Brain microvascular endothelial cell (primary cell): ENCODE results near the gene FAM210A.
"Not testable (repeated sequence)": the region's sequence is repeated elsewhere in the genome, so short reads cannot be mapped to it uniquely, and the experiment has no call there.

Source experiments
- DNase-seq: peaks from one replicate; pipeline ENCODE4 v3.0.0-alpha.2; 2020
- H3K27ac ChIP-seq: fragments of 250-450 bp; sonication (Bioruptor Pico); 2 replicates; pipeline ENCODE4 v1.5.1; 2020; ENCODE audit warnings: mild to moderate bottlenecking, moderate library complexity
- H3K27me3 ChIP-seq: fragments of 250-450 bp; sonication (Bioruptor Pico); replicated peaks from 2 replicates; pipeline ENCODE4 v1.5.1; 2020; ENCODE audit warnings: mild to moderate bottlenecking
- H3K36me3 ChIP-seq: fragments of 250-450 bp; sonication (Bioruptor Pico); replicated peaks from 2 replicates; pipeline ENCODE4 v1.5.1; 2020; ENCODE audit warnings: mild to moderate bottlenecking
- H3K4me3 ChIP-seq: 2 replicates; pipeline ENCODE4 v1.5.1; 2011; ENCODE audit warnings: low read depth, mild to moderate bottlenecking, control low read depth, low read length, moderate library complexity
- in situ Hi-C: cut with HindIII; loops from 2 replicates; pipeline ENCODE4 v1.10.0; 2017; ENCODE audit warnings: low sequenced_read_pairs, low pct_ligation_motif_present
- TF ChIP-seq, protein P1 (sequence below): IDR thresholded peaks from 2 replicates; pipeline ENCODE4 v1.5.1; 2011; ENCODE audit warnings: low read depth, mild to moderate bottlenecking, moderate library complexity, low read length, control low read depth, inconsistent platforms; ENCODE audit errors: missing control alignments

FAM210A gene

DNA sequence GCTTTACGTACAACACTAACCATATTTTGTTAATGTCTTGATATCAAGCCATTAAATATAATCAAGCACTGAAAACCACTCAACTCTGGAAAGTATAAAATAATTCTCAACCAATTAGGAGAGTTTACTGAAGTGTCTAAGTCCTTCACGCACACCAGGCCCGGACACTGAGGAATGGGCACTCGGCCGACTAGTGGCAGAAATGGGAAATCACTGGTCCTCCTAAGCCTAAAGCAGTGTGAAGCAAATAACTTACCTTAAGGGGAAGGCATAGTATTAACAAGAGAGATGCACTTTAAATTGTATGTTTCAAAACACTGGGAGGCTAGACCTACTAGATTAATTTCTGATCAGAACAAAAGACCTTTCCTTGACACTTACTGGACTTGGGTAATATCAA, 45.7 kb downstream of the FAM210A start:
- Histone ChIP-seq H3K27me3 (no peaks in the 10 kb centered on the region), H3K36me3 (no peaks in the 10 kb centered on the region), H3K4me3 (no peak overlapping the region), H3K27ac (no peak overlapping the region)
- no peak for DNase-seq
- TF ChIP-seq, protein P1, sequence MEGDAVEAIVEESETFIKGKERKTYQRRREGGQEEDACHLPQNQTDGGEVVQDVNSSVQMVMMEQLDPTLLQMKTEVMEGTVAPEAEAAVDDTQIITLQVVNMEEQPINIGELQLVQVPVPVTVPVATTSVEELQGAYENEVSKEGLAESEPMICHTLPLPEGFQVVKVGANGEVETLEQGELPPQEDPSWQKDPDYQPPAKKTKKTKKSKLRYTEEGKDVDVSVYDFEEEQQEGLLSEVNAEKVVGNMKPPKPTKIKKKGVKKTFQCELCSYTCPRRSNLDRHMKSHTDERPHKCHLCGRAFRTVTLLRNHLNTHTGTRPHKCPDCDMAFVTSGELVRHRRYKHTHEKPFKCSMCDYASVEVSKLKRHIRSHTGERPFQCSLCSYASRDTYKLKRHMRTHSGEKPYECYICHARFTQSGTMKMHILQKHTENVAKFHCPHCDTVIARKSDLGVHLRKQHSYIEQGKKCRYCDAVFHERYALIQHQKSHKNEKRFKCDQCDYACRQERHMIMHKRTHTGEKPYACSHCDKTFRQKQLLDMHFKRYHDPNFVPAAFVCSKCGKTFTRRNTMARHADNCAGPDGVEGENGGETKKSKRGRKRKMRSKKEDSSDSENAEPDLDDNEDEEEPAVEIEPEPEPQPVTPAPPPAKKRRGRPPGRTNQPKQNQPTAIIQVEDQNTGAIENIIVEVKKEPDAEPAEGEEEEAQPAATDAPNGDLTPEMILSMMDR, result peak; percentile 60
- in situ Hi-C loops, result no loop called here

DNA sequence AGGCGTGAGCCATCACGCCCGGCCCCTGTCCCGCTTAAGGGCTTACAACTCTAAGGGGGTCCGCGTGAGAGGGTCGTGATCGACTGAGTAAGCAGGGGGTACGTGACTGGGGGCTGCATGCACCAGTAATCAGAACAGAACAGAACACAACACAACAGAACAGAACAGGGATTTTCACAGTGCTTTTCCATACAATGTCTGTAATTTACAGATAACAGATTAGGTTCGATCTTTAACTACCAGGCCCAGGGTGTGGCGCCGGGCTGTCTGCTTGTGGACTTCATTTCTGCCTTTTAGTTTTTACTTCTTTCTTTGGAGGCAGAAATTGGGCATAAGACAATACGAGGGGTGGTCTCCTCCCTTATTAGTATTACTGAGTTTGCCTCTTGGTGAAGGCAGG, 49.0 kb downstream of the FAM210A start:
- not testable (repeated sequence) for H3K36me3 ChIP-seq

DNA sequence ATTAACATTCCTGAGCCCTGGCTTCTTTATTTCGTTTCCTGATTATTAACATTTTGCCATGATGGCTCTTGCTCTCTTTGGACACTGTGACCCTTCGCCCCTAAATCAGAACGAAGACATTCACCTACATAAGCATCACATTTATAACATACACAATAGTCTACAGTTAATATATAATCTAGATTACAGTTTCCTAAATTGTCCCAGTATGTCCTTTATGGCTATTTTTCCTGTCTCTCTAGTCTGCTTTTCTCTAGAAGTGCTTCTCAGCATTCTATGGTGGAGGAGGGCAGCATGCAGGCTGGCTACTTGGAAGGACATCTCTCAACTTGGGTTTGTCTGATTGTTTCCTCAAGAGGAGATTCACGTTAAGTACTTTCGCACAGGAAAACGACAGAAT, 49.9 kb downstream of the FAM210A start:
- TF ChIP-seq, protein P1, result no peak
- H3K36me3 ChIP-seq, result no peaks in the 10 kb centered on the region
- no peak for DNase-seq
- H3K4me3 ChIP-seq, result no peak overlapping the region
- in situ Hi-C loops, result no loop called here
- no peak overlapping the region for H3K27ac ChIP-seq
- no peaks in the 10 kb centered on the region for H3K27me3 ChIP-seq

More for the DNA sequence above, 49.0 kb downstream of the FAM210A start:
- H3K27me3 ChIP-seq, H3K4me3 ChIP-seq, DNase-seq, H3K27ac ChIP-seq, in situ Hi-C loops: not testable (repeated sequence)

DNA sequence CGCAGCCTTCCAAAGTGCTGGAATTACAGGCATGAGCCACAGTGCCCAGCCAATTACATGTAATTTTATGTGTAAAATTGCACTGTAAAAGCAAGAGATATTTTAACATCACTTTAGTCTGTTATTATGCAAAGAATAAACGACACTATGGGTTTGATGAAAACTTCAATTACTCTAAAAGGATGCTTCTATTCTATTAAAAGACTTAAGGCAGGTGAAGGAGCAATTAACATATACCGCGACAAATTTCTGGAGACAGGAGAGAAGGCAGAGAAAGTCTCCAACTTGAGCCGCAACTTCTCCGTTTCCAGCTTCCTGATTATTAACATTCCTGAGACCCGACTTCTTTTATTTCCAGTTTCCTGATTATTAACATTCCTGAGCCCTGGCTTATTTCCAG, 53.7 kb downstream of the FAM210A start:
- H3K27me3 ChIP-seq, result no peaks in the 10 kb centered on the region
- in situ Hi-C loops, result no loop called here
- H3K36me3 ChIP-seq, result no peaks in the 10 kb centered on the region
- TF ChIP-seq, protein P1, result no peak
- DNase-seq, result no peak
- no peak overlapping the region for H3K4me3 ChIP-seq
- H3K27ac ChIP-seq, result no peak overlapping the region

DNA sequence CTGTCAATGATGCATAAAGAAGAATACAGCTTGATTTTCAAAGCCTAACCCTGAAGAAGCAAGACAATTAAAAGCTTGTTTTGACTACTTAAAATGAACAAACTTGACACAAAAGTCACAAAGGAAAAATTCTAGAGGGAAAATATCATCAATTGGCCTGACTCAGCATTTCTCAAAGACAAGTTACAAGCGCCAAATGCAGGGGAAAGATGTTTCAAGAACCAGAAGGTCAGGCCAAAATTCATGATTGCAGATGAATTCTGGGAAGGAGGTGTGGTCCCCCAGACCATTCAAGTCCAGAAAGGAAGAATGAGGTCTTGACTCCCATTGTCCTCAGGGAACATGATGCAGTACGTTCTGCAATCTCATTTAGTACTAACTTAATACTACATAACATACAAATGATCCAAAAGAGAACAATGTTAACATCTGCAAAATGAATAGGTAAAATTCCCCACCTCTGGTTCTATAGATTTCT, 64.5 kb downstream of the FAM210A start:
- H3K27ac ChIP-seq, result no peak overlapping the region
- no peak overlapping the region for H3K4me3 ChIP-seq
- TF ChIP-seq, protein P1, result no peak
- no peaks in the 10 kb centered on the region for H3K36me3 ChIP-seq
- in situ Hi-C loops, result no loop called here
- no peaks in the 10 kb centered on the region for H3K27me3 ChIP-seq
- DNase-seq, result no peak

DNA sequence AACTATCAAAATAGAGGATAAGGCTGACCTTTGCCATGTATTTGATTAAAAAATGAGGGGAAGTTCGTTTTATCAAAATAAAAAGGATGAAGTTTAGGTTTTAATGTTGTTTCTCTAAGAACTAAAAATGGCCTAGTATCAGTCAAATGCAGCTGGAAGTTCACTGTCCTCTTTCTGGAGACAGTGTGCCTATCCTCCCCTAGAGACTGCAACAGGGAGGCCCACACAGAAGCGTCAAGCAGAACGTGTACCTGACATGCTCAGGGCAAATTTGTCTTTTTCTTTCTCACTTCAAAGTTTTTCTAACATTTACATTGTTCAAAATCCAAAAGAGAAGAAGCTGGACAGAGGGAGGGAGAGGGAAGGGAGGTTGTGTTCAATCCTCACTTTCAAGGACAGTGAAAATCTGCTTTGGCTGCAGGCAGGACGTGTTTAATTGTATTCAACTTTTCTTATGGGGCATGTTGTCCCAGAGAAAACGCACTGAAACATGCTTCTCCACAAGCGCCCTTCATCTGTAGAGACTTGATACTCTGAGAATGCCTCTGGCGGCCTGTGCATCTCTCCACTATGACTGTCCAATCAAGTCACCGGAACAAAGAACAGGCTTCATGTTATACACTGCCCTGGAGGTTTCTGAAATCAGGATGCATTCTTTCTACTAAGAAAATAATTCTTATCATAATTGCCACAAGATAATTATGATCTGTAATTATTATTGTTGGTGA, 65.1 kb downstream of the FAM210A start:
- H3K4me3 ChIP-seq, result no peak overlapping the region
- no peaks in the 10 kb centered on the region for H3K27me3 ChIP-seq
- H3K36me3 ChIP-seq, result no peaks in the 10 kb centered on the region
- TF ChIP-seq, protein P1, result no peak
- no peak for DNase-seq
- in situ Hi-C loops, result no loop called here
- no peak overlapping the region for H3K27ac ChIP-seq
